ENCODE measurements around the gene COIL.
"Not testable (repeated sequence)": the region's sequence is repeated elsewhere in the genome, so short reads cannot be mapped to it uniquely, and the experiment has no call there.

Gene COIL

GRCh38 chr17:56960596-56961538 lies at the start of gene COIL:
Gene COIL, minus strand, starts transcription at chr17:56961050. Its CDS starts 31 bp downstream, at chr17:56961019.
- peak; percentile 84 to 95 for DNase-seq (ENCODE audit: low read depth in 2 of 2)

- DNase-seq (ENCODE audit: low read depth in 2 of 2): no peak
Measured at GRCh38 chr17:57010487-57010886, 49.6 kb upstream of the COIL start.

GRCh38 chr17:57009737-57010445 lies 49.0 kb upstream of the COIL start:
- peak in 1 of 2 donors; percentile 2 for DNase-seq (ENCODE audit: low read depth in 2 of 2)

- no peak for DNase-seq (ENCODE audit: low read depth in 2 of 2)
Measured at GRCh38 chr17:57008958-57009357, 48.1 kb upstream of the COIL start.

GRCh38 chr17:57006040-57006439 lies 45.2 kb upstream of the COIL start:
- no peak for DNase-seq (ENCODE audit: low read depth in 2 of 2)

GRCh38 chr17:57004944-57005579 lies 44.2 kb upstream of the COIL start:
- DNase-seq (ENCODE audit: low read depth in 2 of 2): no peak

- no peak for DNase-seq (ENCODE audit: low read depth in 2 of 2)
Measured at GRCh38 chr17:57002904-57003303, 42.1 kb upstream of the COIL start.

GRCh38 chr17:57001541-57001940 lies 40.7 kb upstream of the COIL start:
- DNase-seq (ENCODE audit: low read depth in 2 of 2): no peak

GRCh38 chr17:56997313-56997712 lies 36.5 kb upstream of the COIL start:
- DNase-seq (ENCODE audit: low read depth in 2 of 2): no peak

- no peak for DNase-seq (ENCODE audit: low read depth in 2 of 2)
Measured at GRCh38 chr17:56995766-56996165, 34.9 kb upstream of the COIL start.

- DNase-seq (ENCODE audit: low read depth in 2 of 2): no peak
Measured at GRCh38 chr17:56994009-56994792, 33.4 kb upstream of the COIL start.

- DNase-seq (ENCODE audit: low read depth in 2 of 2): no peak
Measured at GRCh38 chr17:56992364-56992763, 31.5 kb upstream of the COIL start.

- DNase-seq (ENCODE audit: low read depth in 2 of 2): no peak
Measured at GRCh38 chr17:56988901-56989572, 28.2 kb upstream of the COIL start.

GRCh38 chr17:56987283-56987834 lies 26.5 kb upstream of the COIL start:
- DNase-seq (ENCODE audit: low read depth in 2 of 2): no peak

- DNase-seq (ENCODE audit: low read depth in 2 of 2): no peak
Measured at GRCh38 chr17:56985371-56986162, 24.7 kb upstream of the COIL start.

GRCh38 chr17:56983366-56983765 lies 22.5 kb upstream of the COIL start:
- DNase-seq (ENCODE audit: low read depth in 2 of 2): no peak

GRCh38 chr17:56982312-56982711 lies 21.5 kb upstream of the COIL start:
- DNase-seq (ENCODE audit: low read depth in 2 of 2): no peak

- not testable (repeated sequence) for DNase-seq (ENCODE audit: low read depth in 2 of 2)
Measured at GRCh38 chr17:56980526-56980925, 19.7 kb upstream of the COIL start.

- no peak for DNase-seq (ENCODE audit: low read depth in 2 of 2)
Measured at GRCh38 chr17:56979091-56979480, 18.2 kb upstream of the COIL start.
